GM21515 (cell line): ENCODE measurements around the gene KLHL24.
"Not testable (repeated sequence)": the region's sequence is repeated elsewhere in the genome, so short reads cannot be mapped to it uniquely, and the experiment has no call there.

Experiments used
- ATAC-seq: cut with Tn5 transposase; IDR thresholded peaks from one replicate; pipeline ENCODE4 v1.9.1; 2021; ENCODE audit not compliant: unreplicated experiment

Gene KLHL24

DNA sequence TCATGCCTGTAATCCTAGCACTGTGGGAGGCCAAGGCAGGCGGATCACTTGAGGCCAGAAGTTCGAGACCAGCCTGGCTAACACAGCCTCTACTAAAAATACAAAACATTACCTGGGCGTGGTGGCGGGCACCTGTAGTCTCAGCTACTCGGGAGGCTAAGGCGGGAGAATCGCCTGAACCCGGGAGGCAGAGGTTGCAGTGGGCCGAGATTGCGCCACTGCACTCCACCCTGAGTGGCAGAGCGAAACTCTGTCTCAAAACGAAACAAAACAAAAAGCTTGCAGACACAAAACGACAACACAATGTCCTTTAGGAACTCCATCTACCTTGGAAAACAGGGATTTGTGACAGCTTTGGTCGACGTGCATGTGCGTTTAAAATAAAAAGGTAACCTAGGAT lies 716 bp upstream of the KLHL24 start:
- ATAC-seq: no peak

GRCh38 chr3:183635107-183635430 lies 354 bp upstream of the KLHL24 start:
- no peak for ATAC-seq

- ATAC-seq: peak; percentile 84
Observed at GRCh38 chr3:183636221-183637105, 1.0 kb downstream of the KLHL24 start.

DNA sequence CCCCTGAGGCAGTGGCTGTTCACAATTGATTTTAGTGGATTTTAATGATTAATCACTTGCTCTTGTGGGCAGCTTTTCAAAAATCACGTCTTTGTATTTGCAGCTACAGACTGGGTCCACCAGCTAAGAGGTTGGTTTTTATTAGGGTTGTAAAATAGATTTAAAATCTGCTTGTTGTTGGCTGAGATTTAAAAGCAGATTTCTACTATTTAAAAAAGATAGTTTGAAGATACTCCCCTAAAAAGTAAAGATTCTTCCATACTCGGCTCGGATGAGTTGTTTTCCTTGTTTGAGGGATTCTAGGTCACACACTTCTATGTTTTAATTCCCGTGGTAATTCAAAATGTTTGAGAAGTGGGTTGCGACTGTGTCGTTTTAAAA lies 1.7 kb downstream of the KLHL24 start:
- no peak for ATAC-seq

DNA sequence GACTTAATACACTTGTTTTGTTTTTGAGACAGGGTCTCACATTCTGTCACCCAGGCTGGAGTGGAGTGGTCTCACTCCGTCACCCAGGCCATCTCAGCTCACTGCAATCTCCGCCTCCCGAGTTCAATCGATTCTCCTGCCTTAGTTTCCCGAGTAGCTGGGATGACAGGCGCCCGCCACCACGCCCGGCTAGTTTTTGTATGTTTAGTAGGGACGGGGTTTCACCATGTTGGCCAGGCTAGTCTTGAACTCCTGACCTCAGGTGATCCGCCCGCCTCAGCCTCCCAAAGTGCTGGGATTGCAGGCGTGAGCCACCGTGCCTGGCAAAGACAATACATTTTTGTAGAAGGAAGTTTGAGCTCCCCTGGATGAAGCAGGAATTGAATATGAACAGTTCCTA lies 2.2 kb downstream of the KLHL24 start:
- not testable (repeated sequence) for ATAC-seq

DNA sequence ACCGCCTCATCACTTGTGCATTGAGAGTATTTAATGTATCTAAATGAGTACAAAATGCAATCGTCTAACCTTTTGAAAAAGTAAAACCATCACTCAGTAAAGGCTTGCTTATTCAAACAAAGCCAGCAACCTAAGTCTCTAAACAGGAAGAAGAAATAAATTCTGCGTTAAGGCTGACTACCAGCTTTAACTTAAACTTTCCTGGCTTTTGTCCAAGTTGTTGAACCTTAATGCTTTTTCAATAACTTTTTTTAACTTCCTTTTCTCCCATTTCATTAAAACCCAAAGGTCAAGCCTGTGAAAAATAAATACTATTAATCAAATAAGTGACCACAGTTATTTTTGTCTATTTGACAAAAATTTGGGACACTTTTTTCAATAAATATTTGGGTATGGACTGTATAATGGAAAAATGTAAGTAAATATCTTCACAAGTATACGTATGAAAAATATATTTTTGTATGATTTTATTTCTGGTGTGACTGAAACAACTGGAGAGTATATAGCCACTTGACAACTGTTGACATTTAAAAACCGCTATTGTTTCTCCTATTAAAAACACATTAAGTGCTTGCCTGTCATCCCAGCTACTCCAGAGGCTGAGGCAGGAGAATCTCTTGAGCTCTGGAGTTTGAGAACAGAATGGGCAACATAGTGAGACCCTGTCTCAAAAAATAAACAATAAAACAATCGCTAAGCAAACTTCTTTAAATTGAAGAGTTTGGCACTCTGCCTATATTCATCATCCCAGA lies 2.9 kb downstream of the KLHL24 start:
- no peak for ATAC-seq

DNA sequence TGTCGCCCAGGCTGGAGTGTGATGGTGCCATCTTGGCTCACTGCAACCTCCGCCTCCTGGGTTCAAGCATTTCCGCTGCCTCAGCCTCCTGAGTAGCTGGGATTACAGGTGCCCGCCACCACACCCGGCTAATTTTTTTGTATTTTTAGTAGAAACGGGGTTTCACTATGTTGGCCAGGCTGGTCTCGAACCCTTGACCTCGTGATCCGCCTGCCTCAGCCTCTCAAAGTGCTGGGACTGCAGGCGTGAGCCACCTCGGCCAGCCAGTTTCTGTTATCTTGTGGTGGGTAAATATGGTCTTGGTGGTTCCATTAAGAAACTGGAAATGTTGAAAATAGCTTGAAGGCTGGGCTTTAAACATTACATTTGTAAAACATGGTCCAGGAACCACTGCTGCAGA lies 5.2 kb downstream of the KLHL24 start:
- not testable (repeated sequence) for ATAC-seq

DNA sequence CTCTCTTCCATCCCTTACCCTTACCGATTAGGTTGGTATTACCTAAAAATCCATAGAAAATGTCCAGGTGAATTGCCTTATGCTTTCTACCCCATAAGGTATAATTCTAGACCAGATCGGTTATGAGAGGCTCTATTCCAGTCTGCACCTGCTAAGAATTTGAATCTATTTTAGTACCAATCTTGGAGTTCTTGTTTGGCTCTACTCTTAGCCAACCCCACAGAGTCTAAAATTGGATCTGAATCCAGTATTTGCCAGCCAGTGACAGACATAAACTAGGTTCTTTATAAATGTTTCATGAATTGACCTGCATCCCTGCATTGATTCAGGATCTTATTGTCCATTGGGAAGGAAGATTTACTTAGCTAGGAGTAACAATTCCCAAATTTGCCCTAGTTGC lies 6.5 kb downstream of the KLHL24 start:
- no peak for ATAC-seq

GRCh38 chr3:183644244-183644643 lies 8.8 kb downstream of the KLHL24 start:
- ATAC-seq: no peak

DNA sequence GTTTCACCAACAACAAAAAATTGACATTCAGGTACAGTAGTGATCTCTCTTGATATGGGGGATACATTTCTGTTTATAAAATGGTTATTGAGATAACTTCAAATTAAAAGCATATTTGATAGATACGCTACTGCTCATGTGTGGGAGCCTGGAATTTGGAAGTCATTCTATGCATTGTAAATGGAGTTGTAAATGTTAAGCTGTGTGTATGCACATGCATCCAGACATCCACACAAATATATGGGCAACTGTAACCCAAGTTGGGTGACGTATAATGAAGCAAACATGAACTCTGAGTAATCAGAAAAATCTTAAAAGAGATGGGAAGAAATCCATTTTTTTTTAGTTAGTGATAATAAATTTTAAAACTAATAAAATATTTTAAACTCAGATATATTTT lies 9.8 kb downstream of the KLHL24 start:
- no peak for ATAC-seq

- ATAC-seq: no peak
Observed at GRCh38 chr3:183650554-183650953, 15.1 kb downstream of the KLHL24 start.

GRCh38 chr3:183653209-183654064 lies 18.0 kb downstream of the KLHL24 start:
- no peak for ATAC-seq

DNA sequence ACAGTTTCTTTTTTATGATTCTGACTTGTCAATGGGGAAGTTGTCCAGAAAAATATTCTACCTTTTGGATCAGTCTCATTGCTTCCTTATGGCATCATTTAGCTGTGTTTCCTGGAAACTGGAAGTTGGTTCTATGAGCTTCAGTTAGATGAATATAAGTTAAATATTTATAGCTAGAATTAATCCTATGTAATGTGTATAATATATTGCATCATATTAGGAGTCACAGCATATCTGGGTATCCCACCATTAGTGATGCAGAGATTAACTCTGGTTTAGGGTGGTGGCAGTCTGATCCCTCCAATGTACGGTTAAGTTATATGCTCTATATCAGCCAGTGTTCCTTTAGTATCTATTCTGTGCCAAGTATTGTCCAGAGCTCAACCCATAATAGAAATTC lies 19.3 kb downstream of the KLHL24 start:
- no peak for ATAC-seq

GRCh38 chr3:183662099-183662498 lies 26.7 kb downstream of the KLHL24 start:
- no peak for ATAC-seq

DNA sequence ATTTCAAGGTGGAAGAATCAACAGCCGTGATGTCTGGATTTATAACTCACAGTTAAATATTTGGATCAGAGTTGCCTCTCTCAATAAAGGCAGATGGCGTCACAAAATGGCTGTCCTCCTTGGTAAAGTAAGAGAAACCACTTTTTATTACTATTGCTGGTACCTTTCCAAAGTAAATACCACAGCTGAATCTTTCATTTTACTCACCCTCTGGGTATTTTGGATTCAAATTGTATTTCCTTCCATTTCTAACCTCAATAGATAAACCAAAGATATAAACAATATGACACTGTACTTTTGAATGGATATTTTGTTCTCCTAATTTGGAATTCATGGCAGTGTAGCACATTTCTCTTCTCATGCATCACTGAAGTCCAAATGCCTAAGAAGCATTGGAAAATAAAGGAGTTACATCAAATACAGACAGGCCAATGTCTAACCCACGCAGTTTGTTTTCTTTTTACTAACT lies 29.5 kb downstream of the KLHL24 start:
- ATAC-seq: no peak

DNA sequence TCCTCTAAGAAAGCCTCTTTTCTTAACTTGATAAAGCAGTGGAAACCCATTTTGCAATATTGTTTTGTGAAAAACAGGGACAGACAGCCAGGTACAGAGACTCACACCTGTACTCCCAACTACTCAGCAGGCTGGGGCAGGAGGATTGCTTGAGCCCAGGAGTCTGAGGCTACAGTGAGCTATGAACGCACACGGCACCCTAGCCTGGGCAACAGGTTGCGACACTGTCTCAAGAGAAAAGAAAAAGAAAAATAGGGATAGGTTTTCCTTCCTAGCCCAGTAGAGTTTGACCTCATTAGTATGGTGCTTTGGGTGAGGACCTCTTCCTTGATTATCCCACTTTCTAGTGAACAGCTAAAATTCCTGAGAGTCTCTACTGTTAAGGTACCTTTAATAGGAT lies 44.6 kb downstream of the KLHL24 start:
- no peak for ATAC-seq

DNA sequence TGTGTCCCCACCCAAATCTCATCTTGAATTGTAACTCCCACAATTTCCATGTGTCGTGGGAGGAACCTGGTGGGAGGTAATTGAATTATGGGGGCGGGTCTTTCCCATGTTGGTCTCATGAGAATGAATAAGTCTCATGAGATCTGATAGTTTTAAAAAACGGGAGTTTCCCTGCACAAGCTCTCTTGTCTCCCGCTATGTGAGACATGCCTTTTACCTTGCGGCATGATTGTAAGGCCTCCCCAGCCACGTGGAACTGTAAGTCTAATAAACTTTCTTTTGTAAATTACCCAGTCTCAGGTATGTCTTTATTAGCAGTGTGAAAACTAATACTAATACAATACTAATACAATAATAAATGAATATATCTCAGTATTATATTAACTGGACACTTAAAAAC lies 52.3 kb downstream of the KLHL24 start:
- ATAC-seq: no peak

DNA sequence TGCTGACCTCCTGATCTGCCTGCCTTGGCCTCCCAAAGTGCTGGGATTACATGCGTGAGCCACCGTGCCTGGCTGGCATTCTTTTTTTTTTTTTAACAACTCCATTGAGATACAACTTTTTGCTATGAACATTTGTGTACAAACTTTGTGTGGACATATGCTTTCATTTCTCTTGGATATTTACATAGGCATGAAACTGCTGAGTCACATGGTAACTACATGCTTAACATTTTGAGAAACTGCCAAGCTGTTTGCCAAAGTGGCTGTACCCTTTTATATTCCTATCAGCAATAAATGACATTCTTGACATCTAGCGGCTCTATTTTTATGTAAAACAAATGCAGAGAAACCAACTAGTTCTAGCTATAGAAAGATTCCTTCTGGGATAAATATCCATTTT lies 53.5 kb downstream of the KLHL24 start:
- no peak for ATAC-seq

DNA sequence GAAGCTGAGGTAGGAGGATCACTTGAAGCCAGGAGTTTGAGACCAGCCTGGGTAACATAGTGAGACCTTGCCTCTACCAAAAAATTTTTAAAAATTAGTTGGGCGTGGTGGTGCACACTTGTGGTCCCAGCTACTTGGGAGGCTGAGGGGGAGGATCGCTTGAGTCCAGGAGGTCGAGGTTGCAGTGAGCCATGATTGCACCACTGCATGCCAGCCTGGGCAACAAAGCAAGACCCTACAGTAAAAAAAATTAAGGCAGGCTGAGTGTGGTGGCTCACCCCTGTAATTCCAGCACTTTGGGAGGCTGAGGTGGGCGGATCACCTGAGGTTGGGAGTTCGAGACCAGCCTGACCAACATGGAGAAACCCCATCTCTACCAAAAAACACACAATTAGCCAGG lies 54.2 kb downstream of the KLHL24 start:
- not testable (repeated sequence) for ATAC-seq

GRCh38 chr3:183690402-183690995 lies 55.1 kb downstream of the KLHL24 start:
- ATAC-seq: no peak

DNA sequence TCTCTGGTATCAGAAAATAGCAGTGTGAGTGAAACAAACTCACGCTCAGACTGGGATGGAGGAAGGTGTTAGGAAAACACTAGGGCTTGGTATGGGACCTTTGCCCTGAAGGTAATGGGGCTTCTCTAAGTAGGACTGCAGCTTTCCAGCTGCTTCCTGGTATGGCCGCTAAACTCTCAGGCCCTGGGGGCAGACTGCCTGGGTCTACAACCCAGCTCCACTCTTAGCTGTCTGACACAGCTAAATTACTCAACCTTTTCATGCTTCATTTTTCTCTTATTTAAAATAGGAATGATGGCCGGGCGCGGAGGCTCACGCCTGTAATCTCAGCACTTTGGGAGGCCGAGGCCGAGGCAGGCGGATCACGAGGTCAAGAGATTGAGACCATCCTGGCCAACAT lies 57.0 kb downstream of the KLHL24 start:
- ATAC-seq: no peak
